T-helper 1 cell treated with Interleukin-12 subunit alpha and Interleukin-12 subunit beta and Interleukin-4 antibody, amounts not matched to agents 30 ng/mL and 1 ng/mL, for 36 hours (primary cell): ENCODE data around the gene B9D1. TPM values are rescaled to one million over a fixed set of nuclear protein-coding genes. Genes with fewer than 3 reads are reported as not detected.

Source experiments
- intact Hi-C: fragments of 100-400 bp; cut with micrococcal nuclease; formaldehyde crosslinking; loops from one replicate; pipeline ENCODE4 v1.15.1; 2024
- total RNA-seq: library from RNA; stranded (reverse); gene quantifications from 2 replicates; pipeline ENCODE4 v1.2.3, GENCODE V29; 2022

The B9D1 gene
- total RNA-seq, 1 donor from 2014 or later, result 2.5 TPM

GRCh38 chr17:19325542-19325941 is 37.0 kb downstream of the B9D1 start:
- intact Hi-C loops, result no loop called here

GRCh38 chr17:19322861-19323260 is 39.7 kb downstream of the B9D1 start:
- intact Hi-C loops, result no loop called here

- intact Hi-C loops, result no loop called here
These were observed 40.4 kb downstream of the B9D1 start for GRCh38 chr17:19322129-19322505.

GRCh38 chr17:19321481-19322128 is 40.9 kb downstream of the B9D1 start:
- intact Hi-C loops, result no loop called here

- intact Hi-C loops, result no loop called here
These were observed 41.6 kb downstream of the B9D1 start for GRCh38 chr17:19320876-19321275.

GRCh38 chr17:19319771-19320505 is 42.6 kb downstream of the B9D1 start:
- intact Hi-C loops, result no loop called here

GRCh38 chr17:19318611-19319010 is 43.9 kb downstream of the B9D1 start:
- intact Hi-C loops, result no loop called here

GRCh38 chr17:19317359-19318095 is 45.0 kb downstream of the B9D1 start:
- intact Hi-C loops, result no loop called here

- intact Hi-C loops, result no loop called here
These were observed 45.7 kb downstream of the B9D1 start for GRCh38 chr17:19316761-19317358.

GRCh38 chr17:19315104-19315503 is 47.4 kb downstream of the B9D1 start:
- intact Hi-C loops, result no loop called here

- intact Hi-C loops, result no loop called here
These were observed 48.5 kb downstream of the B9D1 start for GRCh38 chr17:19313746-19314651.

- intact Hi-C loops, result no loop called here
These were observed 49.3 kb downstream of the B9D1 start for GRCh38 chr17:19313066-19313745.

GRCh38 chr17:19312406-19312805 is 50.1 kb downstream of the B9D1 start:
- intact Hi-C loops, result no loop called here

- intact Hi-C loops, result no loop called here
These were observed 50.9 kb downstream of the B9D1 start for GRCh38 chr17:19311421-19312215.

- intact Hi-C loops, result no loop called here
These were observed 51.5 kb downstream of the B9D1 start for GRCh38 chr17:19311016-19311415.

GRCh38 chr17:19310151-19310550 is 52.4 kb downstream of the B9D1 start:
- intact Hi-C loops, result no loop called here

GRCh38 chr17:19309701-19310100 is 52.8 kb downstream of the B9D1 start:
- intact Hi-C loops, result loop anchor here (5.0 kb wide), 2 partner anchors 42 to 53 kb away; partner anchors contain the start of gene B9D1

- intact Hi-C loops, result loop anchor here (5.0 kb wide), 2 partner anchors 41 to 54 kb away; partner anchors contain the start of gene B9D1
These were observed 54.1 kb downstream of the B9D1 start for GRCh38 chr17:19308398-19308797.

- intact Hi-C loops, result loop anchor here (2.0 to 5.0 kb wide), 3 partner anchors 23 to 55 kb away; partner anchors contain the start of gene B9D1
These were observed 55.0 kb downstream of the B9D1 start for GRCh38 chr17:19307521-19307920.
